Smooth muscle cell (in vitro differentiated cells): ENCODE measurements around the gene SLC34A3. TPM values are rescaled to one million over a fixed set of nuclear protein-coding genes. Genes with fewer than 3 reads are reported as not detected.

Experiments
- DNase-seq: peaks from one replicate; lab custom pipeline; 2025; ENCODE audit not compliant: unreplicated experiment; lab: John Stamatoyannopoulos, UW
- H2AFZ ChIP-seq: fragments of 200-600 bp; sonication (generic); 2 replicates; pipeline ENCODE4 v1.6.0; 2016; ENCODE audit warnings: antibody characterized with exemption, low read depth, mild to moderate bottlenecking
- H3F3A ChIP-seq: fragments of 200-600 bp; sonication (generic); 2 replicates; pipeline ENCODE4 v1.6.0; 2017; ENCODE audit warnings: antibody characterized with exemption, low read depth
- H3K27ac ChIP-seq: fragments of 200-600 bp; sonication (generic); 2 replicates; pipeline ENCODE4 v1.5.1; 2016; ENCODE audit warnings: low read depth, mild to moderate bottlenecking
- H3K27me3 ChIP-seq: fragments of 200-600 bp; sonication (generic); 2 replicates; pipeline ENCODE4 v1.6.1; 2016; ENCODE audit warnings: low read depth, mild to moderate bottlenecking
- H3K36me3 ChIP-seq: fragments of 200-600 bp; sonication (generic); 2 replicates; pipeline ENCODE4 v1.5.1; 2016; ENCODE audit warnings: low read depth
- H3K4me1 ChIP-seq: fragments of 200-600 bp; sonication (generic); 2 replicates; pipeline ENCODE4 v1.5.1; 2016; ENCODE audit warnings: low read depth
- H3K4me2 ChIP-seq: fragments of 200-600 bp; sonication (generic); 2 replicates; pipeline ENCODE4 v1.6.0; 2016; ENCODE audit warnings: mild to moderate bottlenecking
- H3K4me3 ChIP-seq: fragments of 200-600 bp; sonication (generic); 2 replicates; pipeline ENCODE4 v1.5.1; 2016; ENCODE audit warnings: mild to moderate bottlenecking
- H3K79me2 ChIP-seq: fragments of 200-600 bp; sonication (generic); 2 replicates; pipeline ENCODE4 v1.6.0; 2016; ENCODE audit warnings: low read depth, mild to moderate bottlenecking
- H3K9ac ChIP-seq: fragments of 200-600 bp; sonication (generic); 2 replicates; pipeline ENCODE4 v1.6.0; 2016; ENCODE audit warnings: low read depth
- H3K9me3 ChIP-seq: fragments of 200-600 bp; sonication (generic); replicated peaks from 2 replicates; pipeline ENCODE4 v1.5.1; 2016; ENCODE audit warnings: low read depth
- H4K20me1 ChIP-seq: fragments of 200-600 bp; sonication (generic); 2 replicates; pipeline ENCODE4 v1.6.0; 2016; ENCODE audit warnings: low read depth
- CTCF ChIP-seq: fragments of 200-600 bp; sonication (generic); IDR thresholded peaks from 2 replicates; pipeline ENCODE4 v1.5.1; 2017; ENCODE audit warnings: borderline replicate concordance, mild to moderate bottlenecking, antibody characterized with exemption; ENCODE audit not compliant: insufficient read depth, poor library complexity, severe bottlenecking
- WGBS: methylation state at CpG from one replicate; pipeline ENCODE4 v1.1.7; 2016; ENCODE audit warnings: low lambda C conversion rate; 5-methylcytosine and 5-hydroxymethylcytosine counted together
- polyA plus RNA-seq: library from polyadenylated mRNA; unstranded; fragments of >200 nt; fragmentation: Nextera tagmentation; extraction: Ambion mirVana; gene quantifications from 2 replicates; pipeline ENCODE4 v1.2.1, GENCODE V29; 2016
- total RNA-seq: library from RNA; depleted of rRNA; stranded (reverse); fragments of >200 nt; gene quantifications from 2 replicates; pipeline ENCODE4 v1.2.3, GENCODE V29; 2014

The SLC34A3 gene
- total and polyA plus RNA-seq, 2 experiments from 2014 or later = not detected

GRCh38 chr9:137192859-137193258, 37.8 kb upstream of the SLC34A3 start:
- no peaks in the 10 kb centered on the region for H3K9me3 ChIP-seq
- 88% methylated on average over 2 of the region's 2 CpGs for WGBS

GRCh38 chr9:137193771-137194170, 36.9 kb upstream of the SLC34A3 start:
- H3K79me2 ChIP-seq = peaks cover 49% of the 10 kb centered on the region
- H3F3A ChIP-seq = peaks cover 12% of the 10 kb centered on the region
- H3K4me3 ChIP-seq = no peak overlapping the region
- H3K4me2 ChIP-seq = no peak overlapping the region
- no peaks in the 10 kb centered on the region for H3K9me3 ChIP-seq
- no peak overlapping the region for H3K27ac ChIP-seq
- no peaks in the 10 kb centered on the region for H3K27me3 ChIP-seq
- peaks cover 11% of the 10 kb centered on the region for H3K4me1 ChIP-seq
- no peaks in the 10 kb centered on the region for H3K36me3 ChIP-seq
- H3K9ac ChIP-seq = no peak overlapping the region
- peaks cover 63% of the 10 kb centered on the region for H4K20me1 ChIP-seq
- DNase-seq = no peak
- no peak overlapping the region for H2AFZ ChIP-seq
- WGBS = 92% methylated on average over 14 of the region's 14 CpGs
- no peak for TF ChIP-seq CTCF

More at GRCh38 chr9:137192859-137193258, 37.8 kb upstream of the SLC34A3 start:
- no peak for DNase-seq
- Histone ChIP-seq H4K20me1 (peaks cover 54% of the 10 kb centered on the region), H3F3A (peaks cover 12% of the 10 kb centered on the region), H3K27me3 (no peaks in the 10 kb centered on the region), H2AFZ (no peak overlapping the region), H3K36me3 (no peaks in the 10 kb centered on the region), H3K4me2 (no peak overlapping the region), H3K4me1 (peaks cover 9% of the 10 kb centered on the region), H3K79me2 (peaks cover 45% of the 10 kb centered on the region), H3K27ac (no peak overlapping the region), H3K9ac (no peak overlapping the region), H3K4me3 (no peak overlapping the region)
- no peak for TF ChIP-seq CTCF

GRCh38 chr9:137194388-137194787, 36.3 kb upstream of the SLC34A3 start:
- H3K27ac ChIP-seq = no peak overlapping the region
- no peak for DNase-seq
- TF ChIP-seq CTCF = no peak
- H4K20me1 ChIP-seq = peaks cover 67% of the 10 kb centered on the region
- H2AFZ ChIP-seq = no peak overlapping the region
- H3F3A ChIP-seq = peaks cover 10% of the 10 kb centered on the region
- H3K4me3 ChIP-seq = no peak overlapping the region
- no peak overlapping the region for H3K4me2 ChIP-seq
- whole genome bisulfite sequencing = 92% methylated on average over 15 of the region's 16 CpGs
- no peaks in the 10 kb centered on the region for H3K36me3 ChIP-seq
- no peak overlapping the region for H3K9ac ChIP-seq
- H3K79me2 ChIP-seq = peaks cover 52% of the 10 kb centered on the region
- peaks cover 15% of the 10 kb centered on the region for H3K4me1 ChIP-seq
- no peaks in the 10 kb centered on the region for H3K27me3 ChIP-seq
- H3K9me3 ChIP-seq = no peaks in the 10 kb centered on the region

- Histone ChIP-seq H4K20me1 (peaks cover 66% of the 10 kb centered on the region), H3K4me2 (no peak overlapping the region), H3K79me2 (peaks cover 52% of the 10 kb centered on the region), H3K27ac (no peak overlapping the region), H3F3A (peaks cover 5% of the 10 kb centered on the region), H3K9ac (no peak overlapping the region), H3K9me3 (no peaks in the 10 kb centered on the region), H3K4me1 (peaks cover 15% of the 10 kb centered on the region), H3K27me3 (no peaks in the 10 kb centered on the region), H3K4me3 (no peak overlapping the region), H3K36me3 (no peaks in the 10 kb centered on the region), H2AFZ (no peak overlapping the region)
- 97% methylated on average over 8 of the region's 10 CpGs for WGBS
- DNase-seq = no peak
- no peak for TF ChIP-seq CTCF
Measured at GRCh38 chr9:137194909-137195308, 35.8 kb upstream of the SLC34A3 start.
